ENCODE results near the gene FIBIN.

FIBIN gene

GRCh38 chr11:27008811-27009535, 15.1 kb downstream of the FIBIN start:
- no peak for TF ChIP-seq RAD21 (IDR thresholded peaks at IDR 0.05; ENCODE audit: low read depth)
- TF ChIP-seq TAF1 (IDR thresholded peaks at IDR 0.05; ENCODE audit: low read depth) = no peak
- TF ChIP-seq TEAD4 (IDR thresholded peaks at IDR 0.05) = peak; percentile 28; the same call in 1 of the 2 replicates
- TF ChIP-seq MAX (IDR thresholded peaks at IDR 0.05) = no peak
- no peak for TF ChIP-seq EP300 (IDR thresholded peaks at IDR 0.05; ENCODE audit: borderline replicate concordance)

- no peak for TF ChIP-seq FOXM1 (IDR thresholded peaks at IDR 0.05; ENCODE audit: borderline replicate concordance, low read depth)
- TF ChIP-seq TCF12 (IDR thresholded peaks at IDR 0.05; ENCODE audit: low read depth) = no peak
- TF ChIP-seq NFIC (IDR thresholded peaks at IDR 0.05) = no peak
- TF ChIP-seq TAF1 (IDR thresholded peaks at IDR 0.05; ENCODE audit: low read depth) = no peak
- no peak for TF ChIP-seq CREB1 (IDR thresholded peaks at IDR 0.05; ENCODE audit: low read depth)
- TF ChIP-seq USF1 (IDR thresholded peaks at IDR 0.05) = no peak
Observed at GRCh38 chr11:27011560-27012233, 17.8 kb downstream of the FIBIN start.

GRCh38 chr11:27012234-27012921, 18.5 kb downstream of the FIBIN start:
- TF ChIP-seq EP300 (IDR thresholded peaks at IDR 0.05; ENCODE audit: borderline replicate concordance) (no peak), CEBPB (IDR thresholded peaks at IDR 0.05) (no peak), USF1 (IDR thresholded peaks at IDR 0.05) (no peak), FOXM1 (IDR thresholded peaks at IDR 0.05; ENCODE audit: borderline replicate concordance, low read depth) (no peak), TAF1 (IDR thresholded peaks at IDR 0.05; ENCODE audit: low read depth) (no peak), REST (IDR thresholded peaks at IDR 0.05; ENCODE audit: low read depth) (no peak), CREB1 (IDR thresholded peaks at IDR 0.05; ENCODE audit: low read depth) (no peak), RAD21 (IDR thresholded peaks at IDR 0.05; ENCODE audit: low read depth) (no peak), ZBTB7A (IDR thresholded peaks at IDR 0.05; ENCODE audit: low read depth) (no peak), MAX (IDR thresholded peaks at IDR 0.05) (no peak), EGR1 (IDR thresholded peaks at IDR 0.05) (no peak)

- no peak for TF ChIP-seq RAD21 (IDR thresholded peaks at IDR 0.05; ENCODE audit: low read depth)
- TF ChIP-seq CREB1 (IDR thresholded peaks at IDR 0.05; ENCODE audit: low read depth) = no peak
- no peak for TF ChIP-seq TAF1 (IDR thresholded peaks at IDR 0.05; ENCODE audit: low read depth)
- no peak for TF ChIP-seq FOXM1 (IDR thresholded peaks at IDR 0.05; ENCODE audit: borderline replicate concordance, low read depth)
- no peak for TF ChIP-seq TEAD4 (IDR thresholded peaks at IDR 0.05)
- TF ChIP-seq NFIC (IDR thresholded peaks at IDR 0.05) = no peak
- TF ChIP-seq EP300 (IDR thresholded peaks at IDR 0.05; ENCODE audit: borderline replicate concordance) = no peak
- no peak for TF ChIP-seq TCF12 (IDR thresholded peaks at IDR 0.05; ENCODE audit: low read depth)
- no peak for TF ChIP-seq ZBTB7A (IDR thresholded peaks at IDR 0.05; ENCODE audit: low read depth)
- no peak for TF ChIP-seq EGR1 (IDR thresholded peaks at IDR 0.05)
- TF ChIP-seq CEBPB (IDR thresholded peaks at IDR 0.05) = no peak
- TF ChIP-seq MAX (IDR thresholded peaks at IDR 0.05) = no peak
- TF ChIP-seq YY1 (IDR thresholded peaks at IDR 0.05; ENCODE audit: low read depth) = no peak
- TF ChIP-seq USF1 (IDR thresholded peaks at IDR 0.05) = no peak
- no peak for TF ChIP-seq REST (IDR thresholded peaks at IDR 0.05; ENCODE audit: low read depth)
Observed at GRCh38 chr11:27013781-27014361, 20.0 kb downstream of the FIBIN start.

All from Ishikawa (cell line).